Measurements from ENCODE around the gene FAT2. TPM values are rescaled to one million over a fixed set of nuclear protein-coding genes. Genes with fewer than 3 reads are reported as not detected.
"Not testable (repeated sequence)": the region's sequence is repeated elsewhere in the genome, so short reads cannot be mapped to it uniquely, and the experiment has no call there.

FAT2 gene
- total RNA-seq, 1 donor from 2014 or later: 0.41 TPM

- Histone ChIP-seq H3K4me1 (no peaks in the 10 kb centered on the region), H3K4me3 (no peak overlapping the region), H3K27me3 (no peaks in the 10 kb centered on the region), H3K36me3 (no peaks in the 10 kb centered on the region), H3K9me3 (no peaks in the 10 kb centered on the region), H3K27ac (no peak overlapping the region)
- no peak for TF ChIP-seq CTCF (IDR thresholded peaks at IDR 0.05)
- intact Hi-C loops (cut with DNase I): no loop called here
- ATAC-seq (no peak), DNase-seq (no peak)
Measured at GRCh38 chr5:151584057-151584937, 6.8 kb downstream of the FAT2 start.

- Histone ChIP-seq H3K9me3 (no peaks in the 10 kb centered on the region), H3K27ac (no peak overlapping the region), H3K4me3 (no peak overlapping the region), H3K27me3 (no peaks in the 10 kb centered on the region), H3K4me1 (no peaks in the 10 kb centered on the region), H3K36me3 (no peaks in the 10 kb centered on the region)
- no peak for TF ChIP-seq CTCF (IDR thresholded peaks at IDR 0.05)
- ATAC-seq (no peak), DNase-seq (no peak)
- intact Hi-C loops (cut with DNase I): no loop called here
Measured at GRCh38 chr5:151581812-151582583, 9.1 kb downstream of the FAT2 start.

GRCh38 chr5:151581347-151581746, 9.8 kb downstream of the FAT2 start:
- no peaks in the 10 kb centered on the region for H3K9me3 ChIP-seq
- H3K36me3 ChIP-seq: no peaks in the 10 kb centered on the region
- no peaks in the 10 kb centered on the region for H3K27me3 ChIP-seq
- no peak for DNase-seq
- intact Hi-C loops (cut with DNase I): no loop called here
- no peak overlapping the region for H3K4me3 ChIP-seq
- no peaks in the 10 kb centered on the region for H3K4me1 ChIP-seq
- no peak for ATAC-seq
- no peak overlapping the region for H3K27ac ChIP-seq
- TF ChIP-seq CTCF (IDR thresholded peaks at IDR 0.05): no peak

- no peak for TF ChIP-seq CTCF (IDR thresholded peaks at IDR 0.05)
- ATAC-seq (no peak), DNase-seq (no peak)
- no peaks in the 10 kb centered on the region for H3K9me3 ChIP-seq
- H3K4me1 ChIP-seq: no peaks in the 10 kb centered on the region
- H3K4me3 ChIP-seq: no peak overlapping the region
- H3K36me3 ChIP-seq: no peaks in the 10 kb centered on the region
- intact Hi-C loops (cut with DNase I): no loop called here
- no peaks in the 10 kb centered on the region for H3K27me3 ChIP-seq
- H3K27ac ChIP-seq: no peak overlapping the region
Measured at GRCh38 chr5:151580858-151581257, 10.3 kb downstream of the FAT2 start.

- no peak for ATAC-seq
- DNase-seq: no peak
- no peak for TF ChIP-seq CTCF (IDR thresholded peaks at IDR 0.05)
- intact Hi-C loops (cut with DNase I): no loop called here
- H3K36me3 ChIP-seq: no peaks in the 10 kb centered on the region
- no peak overlapping the region for H3K27ac ChIP-seq
- no peak overlapping the region for H3K4me3 ChIP-seq
- no peaks in the 10 kb centered on the region for H3K4me1 ChIP-seq
- H3K9me3 ChIP-seq: no peaks in the 10 kb centered on the region
- H3K27me3 ChIP-seq: no peaks in the 10 kb centered on the region
Measured at GRCh38 chr5:151580239-151580638, 10.9 kb downstream of the FAT2 start.

- H3K36me3 ChIP-seq; H3K4me3 ChIP-seq; H3K4me1 ChIP-seq; ATAC-seq; intact Hi-C loops (cut with DNase I); H3K27ac ChIP-seq; H3K27me3 ChIP-seq; DNase-seq; H3K9me3 ChIP-seq: not testable (repeated sequence)
Measured at GRCh38 chr5:151579146-151579545, 12.0 kb downstream of the FAT2 start.

All from upper lobe of right lung (tissue), 1 donor.